Small intestine (tissue), 7 donors: Measurements from ENCODE around the gene PGAP2. TPM values are rescaled to one million over a fixed set of nuclear protein-coding genes. Genes with fewer than 3 reads are reported as not detected.

ENCODE experiments used
- DNase-seq, 2 donors: peaks; one replicate each; pipeline versions ENCODE4 v3.0.0 to v3.0.0-alpha.2; 2013
- FAIRE-seq: peaks from 2 replicates; lab custom pipeline; 2012; peaks lifted over from hg19 to GRCh38; lab: Jason Lieb, UNC
- H3K27ac ChIP-seq, 3 donors: one replicate each; pipeline ENCODE4 v1.5.1; 2013; ENCODE audit warnings: low read length in 2 of 3, mild to moderate bottlenecking in 2 of 3, control low read depth in 1 of 3, inconsistent platforms in 1 of 3, low read depth in 1 of 3, moderate library complexity in 1 of 3
- H3K27me3 ChIP-seq, 3 donors: one replicate each; pipeline ENCODE4 v1.6.1; 2013; ENCODE audit warnings: low read length in 3 of 3, inconsistent platforms in 1 of 3; ENCODE audit not compliant: control insufficient read depth in 3 of 3, insufficient read depth in 3 of 3
- H3K36me3 ChIP-seq, 3 donors: one replicate each; pipeline ENCODE4 v1.6.1; 2013; ENCODE audit warnings: low read length in 3 of 3, inconsistent platforms in 1 of 3, low read depth in 1 of 3, mild to moderate bottlenecking in 1 of 3, moderate library complexity in 1 of 3; ENCODE audit not compliant: control insufficient read depth in 3 of 3, insufficient read depth in 2 of 3
- H3K4me1 ChIP-seq, 3 donors: one replicate each; pipeline ENCODE4 v1.6.1; 2013; ENCODE audit warnings: low read length in 2 of 3, inconsistent platforms in 1 of 3, low read depth in 1 of 3, mild to moderate bottlenecking in 1 of 3, moderate library complexity in 1 of 3; ENCODE audit not compliant: control insufficient read depth in 3 of 3, insufficient read depth in 2 of 3
- H3K4me3 ChIP-seq, 3 donors: one replicate each; pipeline ENCODE4 v1.5.1; 2013; ENCODE audit warnings: low read length in 3 of 3, control low read depth in 1 of 3, inconsistent platforms in 1 of 3, low read depth in 1 of 3, mild to moderate bottlenecking in 1 of 3, moderate library complexity in 1 of 3
- H3K9me3 ChIP-seq, 2 donors: one replicate each; pipeline ENCODE4 v1.6.1; 2013; ENCODE audit warnings: low read depth in 1 of 2, low read length in 1 of 2; ENCODE audit not compliant: control insufficient read depth in 2 of 2, insufficient read depth in 1 of 2
- WGBS, 3 donors: extraction: QIAGEN DNeasy Blood & Tissue Kit; methylation state at CpG; one replicate each; pipeline ENCODE4 v1.1.7; 2013; 5-methylcytosine and 5-hydroxymethylcytosine counted together
- polyA plus RNA-seq, 4 donors: library from polyadenylated mRNA; stranded (reverse) in 3 of 4; unstranded in 1 of 4; fragments of 200-250 nt in 3 of 4; fragments of 120-200 nt in 1 of 4; gene quantifications; one replicate each; pipeline versions ENCODE4 v1.2.1 to v1.2.3, GENCODE V29; 2013
- donor health status: healthy with polysubstance abuse.
- donor health status: control.
- donor health status: control.
- donor health status: Bipolar disorder and iron deficiency.
- donor health status: healthy.

The PGAP2 gene
- polyA plus RNA-seq, 4 donors, result 18.9 to 106 (median 24.1) TPM

DNA sequence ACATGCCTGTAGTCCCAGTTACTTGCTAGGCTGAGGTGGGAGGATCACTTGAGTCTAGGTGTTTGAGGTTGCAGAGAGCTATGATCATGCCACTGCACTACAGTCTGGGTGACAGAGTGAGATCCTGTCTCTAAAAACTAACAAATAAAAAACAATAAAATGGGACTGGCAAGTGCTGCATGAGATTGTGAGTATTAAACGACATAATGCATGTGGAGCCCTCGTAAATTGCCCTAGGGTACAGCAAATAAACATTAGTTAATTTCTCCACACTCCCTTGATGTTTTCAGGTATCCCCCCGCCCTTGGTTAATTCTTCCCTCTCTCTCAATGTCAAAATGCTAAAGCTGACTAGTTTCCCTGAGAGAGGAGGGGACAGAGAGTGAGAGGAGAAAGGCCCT is 37.3 kb downstream of the PGAP2 start:
- FAIRE-seq (no peak), DNase-seq (no peak)
- peaks cover 0 to 10% of the 10 kb centered on the region in 2 donors for H3K9me3 ChIP-seq
- H3K36me3 ChIP-seq, result no peaks in the 10 kb centered on the region
- H3K27me3 ChIP-seq, result no peaks in the 10 kb centered on the region
- peaks cover 0 to 3% (median 0%) of the 10 kb centered on the region in 3 donors for H3K4me1 ChIP-seq
- no peak overlapping the region for H3K4me3 ChIP-seq
- WGBS, 3 donors, result 79 to 87% (median 83%) methylated on average over 3 of the region's 3 CpGs
- H3K27ac ChIP-seq, result no peak overlapping the region

DNA sequence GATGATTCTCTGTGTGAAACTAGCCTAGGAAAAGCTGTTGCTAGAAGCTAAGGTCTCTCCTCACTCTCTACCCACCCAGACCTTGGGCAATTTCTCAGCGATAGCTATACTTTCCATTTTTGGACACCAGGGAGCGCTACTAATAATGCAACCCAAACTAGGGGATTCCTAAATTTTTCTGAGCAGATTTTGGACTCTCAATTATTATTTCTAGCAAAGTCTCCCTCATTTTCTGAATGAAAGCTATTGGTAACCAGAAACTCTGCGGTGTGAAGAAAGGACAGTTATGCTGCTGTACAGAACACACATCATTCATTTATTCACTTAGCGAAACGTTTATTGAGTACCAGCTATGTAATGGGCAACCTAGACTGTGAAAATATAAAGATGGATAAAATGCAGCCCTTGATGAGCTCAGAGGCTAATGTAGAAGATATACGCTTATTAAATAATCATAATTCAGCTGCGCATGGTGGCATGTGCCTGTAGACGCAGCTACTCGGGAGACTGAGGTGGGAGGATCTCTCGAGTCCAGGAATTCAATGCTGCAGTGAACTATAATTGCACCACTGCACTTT is 41.0 kb downstream of the PGAP2 start:
- Histone ChIP-seq H3K4me1 (peaks cover 0 to 1% (median 0%) of the 10 kb centered on the region in 3 donors), H3K27ac (no peak overlapping the region), H3K36me3 (no peaks in the 10 kb centered on the region), H3K27me3 (no peaks in the 10 kb centered on the region), H3K9me3 (no peaks in the 10 kb centered on the region), H3K4me3 (no peak overlapping the region)
- FAIRE-seq, result no peak
- WGBS, 3 donors, result 64 to 69% (median 68%) methylated on average over 10 of the region's 10 CpGs
- DNase-seq, result peak; percentile 49

DNA sequence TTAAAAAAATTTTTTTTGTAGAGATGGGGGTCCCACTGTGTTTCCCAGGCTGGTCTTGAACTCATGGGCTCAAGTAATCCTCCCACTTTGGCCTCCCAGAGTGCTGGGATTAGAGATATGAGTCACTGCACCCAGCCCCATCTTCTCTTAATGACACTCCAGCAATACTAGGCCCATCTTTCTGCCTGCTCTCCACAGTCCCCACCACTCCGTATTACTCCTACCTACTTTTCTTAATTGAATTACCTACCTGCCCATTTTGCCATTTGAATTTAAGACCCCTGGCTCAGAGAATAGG is 45.1 kb downstream of the PGAP2 start:
- Histone ChIP-seq H3K27ac (peak overlapping the region in 1 of 3 donors; percentile 24), H3K36me3 (no peaks in the 10 kb centered on the region), H3K27me3 (no peaks in the 10 kb centered on the region), H3K9me3 (no peaks in the 10 kb centered on the region), H3K4me1 (peaks cover 4 to 22% (median 12%) of the 10 kb centered on the region in 3 donors), H3K4me3 (no peak overlapping the region)
- no peak for FAIRE-seq
- 95 to 100% (median 100%) methylated on average over 1 of the region's 1 CpG for WGBS, 3 donors
- DNase-seq, result no peak

DNA sequence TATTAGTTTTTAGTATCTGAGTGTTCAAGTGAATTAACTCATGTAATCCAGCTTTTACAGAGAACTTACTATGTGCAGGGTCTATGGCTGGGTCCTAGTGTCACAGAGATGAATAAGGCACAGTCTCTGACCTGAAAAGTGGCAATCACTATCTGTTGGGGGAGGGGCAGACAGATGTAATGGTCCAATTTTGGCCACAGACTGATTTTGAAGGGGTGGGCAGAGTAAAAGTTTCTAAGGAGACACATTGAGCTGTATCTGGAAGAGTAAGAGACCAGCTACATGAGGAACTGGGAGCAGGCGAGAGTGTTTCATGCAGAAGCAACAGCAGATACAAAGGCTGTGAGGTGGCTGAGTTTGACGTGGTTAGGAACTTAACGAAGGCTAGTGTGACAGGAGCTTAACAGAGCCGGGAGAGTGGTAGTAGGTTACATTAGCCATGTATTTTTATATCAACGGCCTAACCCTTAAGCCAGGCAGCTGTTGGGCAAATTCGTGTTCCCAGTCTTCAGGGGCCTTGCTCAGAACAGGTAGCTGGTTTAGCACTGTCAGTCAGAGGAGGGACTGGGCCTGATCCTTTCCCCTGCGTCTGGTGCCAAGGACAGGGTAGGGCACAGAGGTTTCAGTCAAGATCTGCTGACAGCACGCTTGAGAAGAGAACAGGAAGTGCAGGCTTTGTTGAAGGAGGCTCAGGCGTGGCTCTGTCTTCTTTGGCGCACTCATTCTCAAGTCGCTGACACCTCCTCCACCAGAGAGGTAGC is 45.7 kb downstream of the PGAP2 start:
- Histone ChIP-seq H3K27me3 (no peaks in the 10 kb centered on the region), H3K36me3 (peaks cover 0 to 2% (median 0%) of the 10 kb centered on the region in 3 donors), H3K4me1 (peaks cover 7 to 22% (median 18%) of the 10 kb centered on the region in 3 donors), H3K9me3 (no peaks in the 10 kb centered on the region), H3K4me3 (no peak overlapping the region), H3K27ac (peak overlapping the region in 2 of 3 donors; percentile 33 to 85)
- FAIRE-seq (no peak), DNase-seq (peak in 1 of 2 donors; percentile 54)
- 55 to 69% (median 57%) methylated on average over 11 of the region's 11 CpGs for WGBS, 3 donors

DNA sequence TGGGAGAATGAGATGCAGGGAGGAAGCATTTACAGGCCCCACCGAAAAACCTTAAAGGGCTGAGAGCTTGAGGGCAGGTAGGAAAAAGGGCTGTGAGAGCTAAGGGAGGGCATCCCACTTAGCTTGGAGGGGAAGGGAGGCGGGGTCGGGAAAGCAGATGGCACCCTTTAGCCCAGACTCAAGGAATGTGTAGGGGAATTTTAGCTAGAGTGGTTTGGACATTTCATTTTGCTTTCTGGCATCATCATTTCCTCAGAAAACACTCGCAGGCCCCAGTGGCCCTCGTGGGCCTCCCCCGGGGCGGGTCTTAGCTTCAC is 46.3 kb downstream of the PGAP2 start:
- no peak overlapping the region for H3K4me3 ChIP-seq
- DNase-seq (peak in 1 of 2 donors; percentile 23), FAIRE-seq (no peak)
- peaks cover 0 to 4% (median 0%) of the 10 kb centered on the region in 3 donors for H3K36me3 ChIP-seq
- H3K27ac ChIP-seq, result peak overlapping the region in 2 of 3 donors; percentile 33 to 85
- no peaks in the 10 kb centered on the region for H3K9me3 ChIP-seq
- H3K27me3 ChIP-seq, result no peaks in the 10 kb centered on the region
- peaks cover 13 to 28% (median 23%) of the 10 kb centered on the region in 3 donors for H3K4me1 ChIP-seq
- WGBS, 3 donors, result 18 to 20% (median 18%) methylated on average over 7 of the region's 7 CpGs

DNA sequence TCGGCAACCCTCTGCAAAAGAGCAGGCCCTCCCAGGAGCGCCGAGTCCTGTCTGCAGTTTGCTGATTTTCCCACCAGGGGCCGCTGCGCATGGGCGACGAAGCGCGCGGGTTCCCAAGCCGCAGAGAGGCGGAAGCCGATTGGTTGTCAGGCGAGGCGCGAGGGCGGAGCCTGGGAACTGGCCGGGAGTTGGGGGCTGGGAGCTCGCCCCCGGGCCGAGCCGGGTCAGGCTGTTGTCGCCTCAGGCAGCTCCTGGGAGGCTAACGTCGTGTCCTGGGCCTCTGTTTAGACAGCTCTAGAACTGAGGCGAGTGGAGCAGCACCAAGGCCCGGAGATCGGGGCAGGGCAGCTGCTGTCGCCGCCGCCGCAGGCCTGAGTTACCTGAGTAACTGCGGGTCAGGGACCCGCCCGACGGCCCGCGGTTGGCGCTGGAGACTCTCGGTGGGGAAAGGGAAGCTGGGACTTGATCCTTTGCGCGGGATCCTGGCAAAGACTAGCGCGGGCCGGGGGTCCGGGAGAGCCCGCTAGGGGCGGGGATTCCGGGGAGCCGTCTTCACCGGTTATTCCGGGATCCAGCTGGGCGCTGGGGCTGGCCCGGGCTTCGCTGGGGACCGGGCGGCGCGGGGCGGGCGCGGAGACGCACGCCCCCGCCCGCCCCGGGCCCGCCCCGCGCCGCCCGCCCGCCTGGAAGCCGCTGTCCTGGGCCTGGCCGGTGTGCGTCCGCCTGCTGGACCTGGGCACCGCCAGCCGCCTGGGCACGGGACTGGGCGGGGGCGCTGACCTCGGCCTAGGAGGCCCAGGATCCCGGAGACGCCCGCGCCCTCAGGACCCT is 46.8 kb downstream of the PGAP2 start, which contains the start of gene STIM1:
TSS of gene STIM1 (plus strand) at position 688 of the 831 bp plus-strand sequence. CDS start 607 bp downstream, outside the sequence.
- DNase-seq (peak; percentile 93 to 97), FAIRE-seq (no peak)
- peaks cover 13 to 28% (median 25%) of the 10 kb centered on the region in 3 donors for H3K4me1 ChIP-seq
- no peaks in the 10 kb centered on the region for H3K9me3 ChIP-seq
- peaks cover 0 to 4% (median 0%) of the 10 kb centered on the region in 3 donors for H3K36me3 ChIP-seq
- peak within 1 kb of the TSS; percentile 61 to 96 (median 95) for H3K27ac ChIP-seq
- WGBS, 3 donors, result 0 to 1% (median 1%) methylated on average over 49 to 87 of the region's 87 CpGs
- peak within 1 kb of the TSS; percentile 58 to 99 (median 80) for H3K4me3 ChIP-seq
- no peaks in the 10 kb centered on the region for H3K27me3 ChIP-seq

DNA sequence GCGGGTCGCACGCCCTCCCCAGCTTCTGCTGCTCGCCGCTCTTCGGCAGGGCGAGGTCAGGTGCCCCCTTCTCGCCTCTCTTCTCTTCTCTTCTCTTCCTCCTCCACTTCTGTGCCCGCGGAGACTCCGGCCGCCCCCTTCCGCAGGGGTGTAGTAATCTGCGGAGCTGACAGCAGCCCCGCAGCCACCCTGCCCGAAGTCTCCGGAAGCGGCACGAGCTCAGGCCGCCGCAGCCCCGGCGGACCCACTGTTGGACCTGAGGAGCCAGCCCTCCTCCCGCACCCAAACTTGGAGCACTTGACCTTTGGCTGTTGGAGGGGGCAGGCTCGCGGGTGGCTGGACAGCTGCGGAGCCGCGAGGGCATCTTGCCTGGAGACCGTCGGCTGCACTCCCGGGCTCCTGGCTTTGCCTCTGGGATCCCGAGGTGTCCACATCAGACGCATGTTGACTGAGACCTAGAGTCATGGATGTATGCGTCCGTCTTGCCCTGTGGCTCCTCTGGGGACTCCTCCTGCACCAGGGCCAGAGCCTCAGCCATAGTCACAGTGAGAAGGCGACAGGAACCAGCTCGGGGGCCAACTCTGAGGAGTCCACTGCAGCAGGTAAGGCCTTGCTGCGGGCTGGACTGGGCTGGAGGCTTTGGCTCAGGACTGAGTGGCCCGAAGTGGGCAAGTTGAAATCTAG is 47.6 kb downstream of the PGAP2 start:
- peak overlapping the region; percentile 24 to 95 (median 89) for H3K27ac ChIP-seq
- H3K27me3 ChIP-seq, result no peaks in the 10 kb centered on the region
- no peaks in the 10 kb centered on the region for H3K9me3 ChIP-seq
- H3K4me1 ChIP-seq, result peaks cover 16 to 30% (median 28%) of the 10 kb centered on the region in 3 donors
- FAIRE-seq, result no peak
- H3K36me3 ChIP-seq, result peaks cover 0 to 4% (median 0%) of the 10 kb centered on the region in 3 donors
- peak in 1 of 2 donors; percentile 59 for DNase-seq
- WGBS, 3 donors, result 1 to 2% (median 2%) methylated on average over 33 to 40 of the region's 40 CpGs
- H3K4me3 ChIP-seq, result peak overlapping the region; percentile 58 to 99 (median 80)
